Measurements from ENCODE around the gene FAM180B.

Gene FAM180B

GRCh38 chr11:47565340-47566148 lies 20.9 kb upstream of the FAM180B start, which contains the start of gene PTPMT1:
PTPMT1 (plus strand) TSS chr11:47565599; CDS start chr11:47565623, 24 bp downstream.
- peak within 1 kb of the TSS; percentile 88 for H3K4me3 ChIP-seq (ENCODE audit: low read depth, low read length)
- TF ChIP-seq POLR2A (IDR thresholded peaks at IDR 0.05; ENCODE audit: extremely low read depth, insufficient read length) (peak; percentile 84), CTCF (IDR thresholded peaks at IDR 0.05; ENCODE audit: low read depth, low read length) (no peak), MAX (IDR thresholded peaks at IDR 0.05; ENCODE audit: low read depth, low read length) (peak; percentile 72), MYC (IDR thresholded peaks at IDR 0.05; ENCODE audit: low read depth, low read length) (peak; percentile 74)
- DNase-seq (ENCODE audit: low read depth): peak; percentile 90

GRCh38 chr11:47566149-47566698 lies 20.3 kb upstream of the FAM180B start:
- DNase-seq (ENCODE audit: low read depth): peak; percentile 46
- TF ChIP-seq CTCF (IDR thresholded peaks at IDR 0.05; ENCODE audit: low read depth, low read length) (no peak), MYC (IDR thresholded peaks at IDR 0.05; ENCODE audit: low read depth, low read length) (no peak), POLR2A (IDR thresholded peaks at IDR 0.05; ENCODE audit: extremely low read depth, insufficient read length) (no peak), MAX (IDR thresholded peaks at IDR 0.05; ENCODE audit: low read depth, low read length) (no peak)
- H3K4me3 ChIP-seq (ENCODE audit: low read depth, low read length): peak overlapping the region; percentile 88

GRCh38 chr11:47569646-47570045 lies 16.8 kb upstream of the FAM180B start:
- no peak for TF ChIP-seq POLR2A (IDR thresholded peaks at IDR 0.05; ENCODE audit: extremely low read depth, insufficient read length)
- TF ChIP-seq MYC (IDR thresholded peaks at IDR 0.05; ENCODE audit: low read depth, low read length): no peak
- TF ChIP-seq CTCF (IDR thresholded peaks at IDR 0.05; ENCODE audit: low read depth, low read length): no peak
- TF ChIP-seq MAX (IDR thresholded peaks at IDR 0.05; ENCODE audit: low read depth, low read length): no peak
- no peak for DNase-seq (ENCODE audit: low read depth)

GRCh38 chr11:47570651-47571356 lies 15.7 kb upstream of the FAM180B start:
- H3K4me3 ChIP-seq (ENCODE audit: low read depth, low read length): no peak overlapping the region
- DNase-seq (ENCODE audit: low read depth): no peak
- no peak for TF ChIP-seq MAX (IDR thresholded peaks at IDR 0.05; ENCODE audit: low read depth, low read length)
- no peak for TF ChIP-seq MYC (IDR thresholded peaks at IDR 0.05; ENCODE audit: low read depth, low read length)
- no peak for TF ChIP-seq CTCF (IDR thresholded peaks at IDR 0.05; ENCODE audit: low read depth, low read length)
- TF ChIP-seq POLR2A (IDR thresholded peaks at IDR 0.05; ENCODE audit: extremely low read depth, insufficient read length): no peak

More at GRCh38 chr11:47569646-47570045, 16.8 kb upstream of the FAM180B start:
- no peak overlapping the region for H3K4me3 ChIP-seq (ENCODE audit: low read depth, low read length)

- no peak for DNase-seq (ENCODE audit: low read depth)
- no peak for TF ChIP-seq CTCF (IDR thresholded peaks at IDR 0.05; ENCODE audit: low read depth, low read length)
- TF ChIP-seq POLR2A (IDR thresholded peaks at IDR 0.05; ENCODE audit: extremely low read depth, insufficient read length): no peak
- no peak for TF ChIP-seq MYC (IDR thresholded peaks at IDR 0.05; ENCODE audit: low read depth, low read length)
- TF ChIP-seq MAX (IDR thresholded peaks at IDR 0.05; ENCODE audit: low read depth, low read length): no peak
- no peak overlapping the region for H3K4me3 ChIP-seq (ENCODE audit: low read depth, low read length)
Measured at GRCh38 chr11:47571357-47571729, 15.1 kb upstream of the FAM180B start.
